ENCODE data around the gene NBPF3. TPM values are rescaled to one million over a fixed set of nuclear protein-coding genes. Genes with fewer than 3 reads are reported as not detected.

NBPF3 gene
- total and polyA plus RNA-seq, 3 donors from 2014 or later, result 38.3 to 49.1 (median 42.0) TPM

DNA sequence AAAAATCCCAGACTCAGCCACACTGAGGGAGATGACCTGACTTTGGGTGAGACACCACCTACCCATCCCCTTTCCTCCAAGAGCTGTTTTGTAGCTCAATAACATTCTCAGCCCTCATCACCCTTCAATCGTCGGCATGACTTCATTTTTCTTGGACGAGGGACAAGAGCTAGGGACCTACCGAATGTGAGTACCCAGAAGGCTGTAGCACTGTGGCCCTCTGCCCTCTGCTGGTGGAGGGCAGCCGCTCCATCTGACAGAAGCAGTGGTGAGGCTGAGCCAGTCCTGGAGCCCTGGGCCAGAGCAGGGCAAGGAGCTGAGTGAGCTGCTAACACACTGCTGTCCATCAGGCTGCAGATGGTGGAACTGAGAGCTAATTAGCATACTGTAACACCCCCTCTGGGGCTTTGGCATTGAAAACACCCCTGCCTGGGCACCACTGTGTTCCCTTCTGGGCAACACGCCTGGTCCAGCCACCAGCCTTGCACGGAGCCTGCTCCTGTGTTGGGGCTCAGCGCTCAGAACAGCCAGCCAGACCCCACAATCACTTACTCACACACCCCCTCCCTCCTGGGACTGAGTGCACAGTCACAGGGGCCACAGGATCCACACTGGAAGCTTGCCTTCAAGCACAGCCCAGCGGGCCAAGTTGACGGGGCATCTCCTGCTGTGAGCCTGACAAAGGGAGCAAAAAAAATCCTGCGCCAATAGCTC is 51.0 kb downstream of the NBPF3 start:
- no peaks in the 10 kb centered on the region for H3K9me3 ChIP-seq
- H3K27me3 ChIP-seq, result no peaks in the 10 kb centered on the region
- H3K4me3 ChIP-seq, result no peak overlapping the region
- no peak for DNase-seq
- intact Hi-C loops (cut with DNase I; ENCODE audit: low total_unique reads), result no loop called here
- TF ChIP-seq POLR2A (IDR thresholded peaks at IDR 0.05), result no peak
- TF ChIP-seq, protein P1, sequence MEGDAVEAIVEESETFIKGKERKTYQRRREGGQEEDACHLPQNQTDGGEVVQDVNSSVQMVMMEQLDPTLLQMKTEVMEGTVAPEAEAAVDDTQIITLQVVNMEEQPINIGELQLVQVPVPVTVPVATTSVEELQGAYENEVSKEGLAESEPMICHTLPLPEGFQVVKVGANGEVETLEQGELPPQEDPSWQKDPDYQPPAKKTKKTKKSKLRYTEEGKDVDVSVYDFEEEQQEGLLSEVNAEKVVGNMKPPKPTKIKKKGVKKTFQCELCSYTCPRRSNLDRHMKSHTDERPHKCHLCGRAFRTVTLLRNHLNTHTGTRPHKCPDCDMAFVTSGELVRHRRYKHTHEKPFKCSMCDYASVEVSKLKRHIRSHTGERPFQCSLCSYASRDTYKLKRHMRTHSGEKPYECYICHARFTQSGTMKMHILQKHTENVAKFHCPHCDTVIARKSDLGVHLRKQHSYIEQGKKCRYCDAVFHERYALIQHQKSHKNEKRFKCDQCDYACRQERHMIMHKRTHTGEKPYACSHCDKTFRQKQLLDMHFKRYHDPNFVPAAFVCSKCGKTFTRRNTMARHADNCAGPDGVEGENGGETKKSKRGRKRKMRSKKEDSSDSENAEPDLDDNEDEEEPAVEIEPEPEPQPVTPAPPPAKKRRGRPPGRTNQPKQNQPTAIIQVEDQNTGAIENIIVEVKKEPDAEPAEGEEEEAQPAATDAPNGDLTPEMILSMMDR (IDR thresholded peaks at IDR 0.05), result peak in 1 of 3 experiments; percentile 8
- no peak overlapping the region for H3K27ac ChIP-seq
- H3K4me1 ChIP-seq, result no peaks in the 10 kb centered on the region
- H3K36me3 ChIP-seq (ENCODE audit: low read depth, missing control alignments), result no peaks in the 10 kb centered on the region
- WGBS, 2 donors, result 84 to 88% methylated on average over 7 to 11 of the region's 11 CpGs

DNA sequence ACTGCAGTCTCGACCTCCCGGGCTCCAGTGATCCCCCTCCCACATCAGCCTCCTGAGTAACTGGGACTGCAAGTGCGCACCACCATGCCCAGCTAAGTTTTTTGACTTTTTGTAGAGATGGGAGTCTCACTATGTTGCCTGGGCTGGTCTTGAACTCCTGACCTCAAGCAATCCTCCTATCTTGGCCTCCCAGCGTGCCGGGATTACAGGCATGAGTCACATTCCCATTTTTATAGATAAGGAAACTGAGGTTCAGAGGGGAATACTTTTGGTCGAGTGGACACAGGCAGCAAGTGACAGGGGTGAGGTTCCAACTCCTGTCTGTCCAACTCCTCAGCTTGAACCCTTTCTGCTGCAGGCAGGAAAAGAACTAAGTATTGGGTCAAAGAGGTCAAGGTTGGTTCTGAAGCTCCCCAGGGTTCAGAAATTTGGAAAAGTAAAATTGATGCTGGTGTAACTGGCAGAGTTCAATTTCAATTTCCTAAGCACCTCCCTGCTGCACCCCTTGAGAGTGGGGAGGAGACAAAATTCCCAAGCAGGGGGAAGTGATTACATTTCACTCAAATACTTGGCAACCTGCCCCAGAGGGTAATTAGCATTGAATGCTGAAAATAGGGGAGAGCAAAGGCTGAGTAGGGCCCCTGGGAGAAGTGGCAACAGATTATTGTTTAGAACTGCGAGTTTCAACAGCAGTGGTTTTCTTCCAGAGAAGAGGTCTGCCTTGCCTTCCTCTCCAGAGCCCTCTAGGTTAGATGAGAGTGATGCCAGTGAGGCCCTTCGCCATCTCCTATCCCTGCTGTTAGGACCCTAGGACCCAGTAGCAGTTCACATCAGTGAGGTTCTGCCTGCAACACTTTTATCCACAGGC is 51.8 kb downstream of the NBPF3 start:
- H3K9me3 ChIP-seq, result no peaks in the 10 kb centered on the region
- no peaks in the 10 kb centered on the region for H3K27me3 ChIP-seq
- DNase-seq, result no peak
- H3K36me3 ChIP-seq (ENCODE audit: low read depth, missing control alignments), result no peaks in the 10 kb centered on the region
- intact Hi-C loops (cut with DNase I; ENCODE audit: low total_unique reads), result no loop called here
- H3K4me3 ChIP-seq, result no peak overlapping the region
- WGBS, 2 donors, result 64 to 78% methylated on average over 8 of the region's 8 CpGs
- TF ChIP-seq, protein P1 (IDR thresholded peaks at IDR 0.05), result no peak
- no peak for TF ChIP-seq POLR2A (IDR thresholded peaks at IDR 0.05)
- no peak overlapping the region for H3K27ac ChIP-seq
- H3K4me1 ChIP-seq, result no peaks in the 10 kb centered on the region

DNA sequence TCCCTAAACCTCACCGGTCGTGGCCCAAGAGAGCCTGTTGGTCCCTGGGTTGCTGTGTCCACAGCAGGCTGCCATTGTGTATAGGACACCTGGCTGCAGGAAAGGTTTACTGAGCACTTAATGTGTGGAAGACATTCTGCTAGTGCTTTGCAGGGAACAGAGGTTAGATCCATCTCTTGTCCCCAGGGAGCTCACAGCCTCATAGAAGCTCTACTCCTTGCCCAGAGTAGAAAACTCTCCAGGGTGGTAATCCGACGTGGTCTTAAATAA is 52.4 kb downstream of the NBPF3 start:
- Histone ChIP-seq H3K4me1 (no peaks in the 10 kb centered on the region), H3K27ac (no peak overlapping the region), H3K4me3 (no peak overlapping the region), H3K36me3 (ENCODE audit: low read depth, missing control alignments) (no peaks in the 10 kb centered on the region), H3K9me3 (no peaks in the 10 kb centered on the region), H3K27me3 (no peaks in the 10 kb centered on the region)
- DNase-seq, result no peak
- WGBS, 2 donors, result 53 to 61% methylated on average over 2 to 4 of the region's 4 CpGs
- intact Hi-C loops (cut with DNase I; ENCODE audit: low total_unique reads), result no loop called here
- no peak for TF ChIP-seq POLR2A (IDR thresholded peaks at IDR 0.05)
- TF ChIP-seq, protein P1 (IDR thresholded peaks at IDR 0.05), result no peak

DNA sequence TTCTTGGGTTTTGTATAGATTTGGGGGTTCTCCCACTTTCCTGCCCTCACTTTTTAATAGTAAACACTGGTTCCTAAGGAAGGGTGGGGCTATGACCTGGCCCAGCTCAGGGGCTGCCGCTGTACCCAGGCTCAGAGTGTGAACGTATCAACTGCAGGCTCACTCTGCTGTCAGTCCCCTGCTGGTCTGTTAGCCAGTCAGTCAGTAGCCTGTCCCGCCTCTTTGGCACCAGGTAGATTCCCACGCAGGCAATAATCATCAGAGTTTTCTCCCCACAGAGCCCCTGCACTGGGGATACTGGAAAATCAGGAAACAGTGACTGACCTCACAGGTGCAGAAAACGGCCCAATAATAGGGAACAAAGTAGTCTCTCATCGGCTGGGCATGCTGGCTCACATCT is 54.3 kb downstream of the NBPF3 start:
- intact Hi-C loops (cut with DNase I; ENCODE audit: low total_unique reads), result no loop called here
- DNase-seq, result no peak
- Histone ChIP-seq H3K9me3 (no peaks in the 10 kb centered on the region), H3K27ac (no peak overlapping the region), H3K4me3 (no peak overlapping the region), H3K27me3 (no peaks in the 10 kb centered on the region), H3K36me3 (ENCODE audit: low read depth, missing control alignments) (no peaks in the 10 kb centered on the region), H3K4me1 (no peaks in the 10 kb centered on the region)
- TF ChIP-seq, protein P1 (IDR thresholded peaks at IDR 0.05), result no peak
- TF ChIP-seq POLR2A (IDR thresholded peaks at IDR 0.05), result no peak
- WGBS, 2 donors, result 84 to 86% methylated on average over 6 of the region's 6 CpGs
